NCI-H2196 treated with DMSO at 0.1 percent for 48 hours (cell line): ENCODE results near the gene LHFPL4.
"Not testable (repeated sequence)": the region's sequence is repeated elsewhere in the genome, so short reads cannot be mapped to it uniquely, and the experiment has no call there.

Experiments used
- DNase-seq: peaks from one replicate; lab custom pipeline; 2025; ENCODE audit not compliant: unreplicated experiment; lab: John Stamatoyannopoulos, UW

The LHFPL4 gene

GRCh38 chr3:9553021-9553947 lies at the start of gene LHFPL4:
LHFPL4 (minus strand) TSS chr3:9553822; CDS start chr3:9552679, 1,143 bp downstream.
- no peak for DNase-seq

- DNase-seq: no peak
Measured at GRCh38 chr3:9602620-9603019, 49.0 kb upstream of the LHFPL4 start.

DNA sequence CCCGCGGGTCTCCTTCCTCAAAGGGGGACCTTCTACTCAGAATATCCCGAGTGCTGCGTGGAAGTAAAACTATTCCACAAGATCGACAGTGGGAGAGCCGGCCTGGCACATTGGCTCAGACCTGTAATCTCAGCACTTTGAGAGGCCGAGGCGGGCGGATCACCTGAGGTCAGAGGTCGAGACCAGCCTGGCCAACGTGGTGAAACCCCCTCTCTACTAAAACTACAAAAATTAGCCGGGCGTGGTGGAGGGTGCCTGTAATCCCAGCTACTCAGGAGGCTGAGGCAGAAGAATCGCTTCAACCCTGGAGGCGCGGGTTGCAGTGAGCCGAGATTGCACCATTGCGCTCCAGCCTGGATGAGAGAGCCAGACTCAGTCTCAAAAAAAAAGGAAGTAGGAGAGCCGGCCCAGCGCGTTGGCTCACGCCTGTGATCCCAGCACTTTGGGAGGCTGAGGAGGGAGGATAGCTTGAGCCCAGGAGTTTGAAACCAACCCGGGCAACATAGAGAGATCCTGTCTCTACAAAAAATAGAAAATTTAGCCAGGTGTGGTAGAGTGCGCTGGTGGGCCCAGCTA lies 47.5 kb upstream of the LHFPL4 start:
- not testable (repeated sequence) for DNase-seq

DNA sequence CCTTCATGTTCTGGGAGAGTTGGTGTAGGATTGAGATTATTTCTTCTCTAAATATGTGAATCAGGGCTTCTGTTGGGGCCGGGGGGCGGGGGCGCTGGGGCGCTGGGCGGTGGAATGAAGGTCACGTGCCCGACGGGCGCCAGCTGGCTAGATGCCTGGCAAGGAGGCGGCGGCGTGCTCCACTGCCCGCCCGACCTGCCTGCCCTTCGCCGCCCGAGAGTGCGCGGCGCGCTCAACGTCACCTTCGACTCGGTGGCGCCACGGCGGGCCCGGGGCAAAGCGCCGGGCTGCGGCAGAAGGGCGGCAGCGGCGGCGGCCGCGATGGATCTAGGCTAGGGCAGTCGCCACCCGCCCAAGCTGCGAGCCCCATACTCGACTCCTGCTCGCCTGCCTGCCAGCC lies 47.0 kb upstream of the LHFPL4 start:
- peak; percentile 13 for DNase-seq

DNA sequence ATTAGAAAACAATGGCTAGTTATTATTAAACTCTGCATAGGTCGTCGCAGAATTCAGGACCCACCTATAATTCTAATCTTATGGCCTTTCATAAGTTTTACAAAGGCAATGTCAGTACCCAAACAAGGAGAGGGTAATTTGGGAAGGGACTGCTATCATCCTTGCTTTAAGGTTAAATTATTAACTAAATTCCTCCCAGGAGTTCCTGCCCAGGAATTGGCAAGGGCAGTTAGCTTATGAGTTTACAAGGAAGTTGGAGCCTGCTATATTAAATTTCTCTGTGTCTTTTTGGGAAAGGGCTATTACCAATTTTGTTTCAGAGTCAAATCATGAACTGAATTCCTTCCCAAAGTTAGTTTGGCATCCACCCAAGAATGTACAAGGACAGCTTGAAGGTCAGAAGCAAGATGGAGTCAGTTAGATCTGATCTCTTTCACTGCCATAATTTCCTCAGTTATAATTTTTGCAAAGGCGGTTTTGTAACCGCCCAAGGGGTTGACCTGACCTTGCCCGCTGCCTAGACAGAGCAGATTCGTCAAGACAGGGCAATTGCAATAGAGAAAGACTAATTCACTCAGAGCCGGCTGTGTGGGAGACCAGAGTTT lies 45.3 kb upstream of the LHFPL4 start:
- no peak for DNase-seq

DNA sequence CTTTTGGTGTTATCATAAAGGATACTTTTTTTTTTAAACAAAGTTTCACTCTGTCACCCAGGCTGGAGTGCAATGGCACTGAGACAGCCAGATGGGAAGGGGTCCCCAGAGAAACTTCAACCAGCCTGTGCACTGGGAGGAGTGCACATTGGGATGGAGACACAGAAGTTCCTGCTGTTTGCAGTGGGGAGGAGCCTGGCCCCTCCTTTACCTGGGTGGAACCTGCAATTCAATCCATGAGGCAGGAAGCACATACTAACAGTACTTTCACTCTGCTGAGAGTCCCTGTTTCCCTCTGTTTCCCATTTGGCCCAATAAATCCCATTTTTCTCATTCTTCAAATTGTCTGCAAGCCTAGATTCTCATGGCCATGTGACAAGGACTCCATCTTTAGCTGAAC lies 42.3 kb upstream of the LHFPL4 start:
- DNase-seq: no peak

DNA sequence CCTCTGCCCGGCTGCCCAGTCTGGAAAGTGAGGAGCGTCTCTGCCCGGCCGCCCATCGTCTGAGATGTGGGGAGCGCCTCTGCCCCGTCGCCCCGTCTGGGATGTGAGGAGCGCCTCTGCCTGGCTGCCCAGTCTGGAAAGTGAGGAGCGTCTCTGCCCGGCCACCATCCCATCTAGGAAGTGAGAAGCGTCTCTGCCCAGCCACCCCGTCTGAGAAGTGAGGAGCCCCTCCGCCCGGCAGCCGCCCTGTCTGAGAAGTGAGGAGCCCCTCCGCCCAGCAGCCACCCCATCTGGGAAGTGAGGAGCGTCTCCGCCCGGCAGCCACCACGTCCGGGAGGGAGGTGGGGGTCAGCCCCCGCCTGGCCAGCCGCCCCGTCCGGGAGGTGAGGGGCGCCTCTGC lies 38.2 kb upstream of the LHFPL4 start:
- not testable (repeated sequence) for DNase-seq

GRCh38 chr3:9590282-9590791 lies 36.7 kb upstream of the LHFPL4 start:
- no peak for DNase-seq

DNA sequence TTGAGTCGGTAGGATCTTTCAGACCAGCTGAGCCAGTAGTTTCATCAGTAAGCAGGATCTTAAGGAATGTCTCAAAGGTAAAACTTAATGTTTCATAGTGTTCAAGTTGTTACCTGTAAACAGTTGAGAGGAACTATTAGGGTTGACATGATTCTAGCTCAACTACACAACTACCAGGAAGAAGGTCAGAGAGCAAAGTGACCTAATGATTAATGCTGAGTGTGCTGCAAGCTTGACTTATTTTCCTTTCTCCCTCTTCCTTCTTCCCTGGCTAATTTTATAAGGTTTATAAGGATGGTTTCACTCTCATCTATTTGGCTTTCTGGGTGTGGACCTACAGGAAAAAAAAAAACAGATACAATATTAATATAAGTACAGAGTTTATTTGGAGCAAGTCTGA lies 30.2 kb upstream of the LHFPL4 start:
- no peak for DNase-seq

DNA sequence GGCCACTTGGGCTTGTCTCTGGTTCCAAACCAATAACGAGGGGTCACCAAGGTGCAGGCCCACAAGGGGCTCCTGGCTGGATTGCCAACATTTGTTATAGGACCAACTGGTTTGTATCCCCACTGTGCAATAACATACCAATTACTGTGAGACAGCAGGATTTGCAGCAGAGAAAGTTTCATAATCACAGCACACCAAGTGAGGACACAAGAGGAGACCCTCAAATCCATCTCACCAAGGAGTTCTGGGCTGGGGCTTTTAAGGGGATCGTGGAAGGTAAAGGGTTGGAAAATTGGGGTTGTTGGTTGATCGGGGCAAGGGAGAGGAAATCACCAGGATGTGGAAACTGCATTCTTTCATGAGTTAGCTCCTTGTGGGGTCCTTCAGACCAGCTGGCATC lies 29.7 kb upstream of the LHFPL4 start:
- no peak for DNase-seq

- no peak for DNase-seq
Measured at GRCh38 chr3:9582332-9582731, 28.7 kb upstream of the LHFPL4 start.

GRCh38 chr3:9581742-9582141 lies 28.1 kb upstream of the LHFPL4 start:
- DNase-seq: no peak

DNA sequence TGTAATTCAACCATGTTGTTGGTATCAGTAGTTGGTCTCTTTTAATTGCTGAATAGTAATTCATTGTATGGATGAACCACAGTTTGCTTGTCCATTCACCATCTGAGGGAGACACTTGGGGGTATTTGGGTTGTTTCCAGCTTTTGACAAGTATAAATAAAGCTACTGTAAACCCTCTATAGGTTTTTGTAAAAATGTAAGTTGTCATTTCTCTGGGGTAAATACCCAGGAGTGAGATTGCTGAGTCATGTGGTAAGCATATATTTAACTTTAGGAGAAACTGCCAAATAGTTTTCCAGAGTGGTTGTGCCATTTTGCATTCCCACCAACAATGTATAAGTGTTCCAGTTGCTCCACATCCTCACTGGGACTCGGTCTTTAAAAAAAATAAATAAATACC lies 15.4 kb upstream of the LHFPL4 start:
- DNase-seq: no peak

DNA sequence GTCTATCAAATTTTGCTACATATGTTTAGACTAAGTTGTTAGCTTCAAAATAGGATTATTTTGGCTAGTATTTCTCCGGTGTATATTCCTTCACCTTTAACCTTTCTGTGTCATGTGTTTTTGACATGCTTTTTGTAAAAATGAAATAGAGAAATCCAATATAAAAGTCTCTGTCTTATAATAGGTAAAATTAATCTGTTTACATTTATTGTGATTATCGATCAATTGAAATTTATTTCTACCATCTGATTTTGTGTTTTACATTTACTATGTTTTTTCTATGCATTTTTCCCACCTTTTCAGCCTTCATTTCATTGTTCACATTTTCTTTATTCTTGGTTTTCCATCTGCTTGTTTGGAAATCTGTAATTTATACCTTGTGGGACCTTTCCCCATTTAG lies 11.7 kb upstream of the LHFPL4 start:
- no peak for DNase-seq

DNA sequence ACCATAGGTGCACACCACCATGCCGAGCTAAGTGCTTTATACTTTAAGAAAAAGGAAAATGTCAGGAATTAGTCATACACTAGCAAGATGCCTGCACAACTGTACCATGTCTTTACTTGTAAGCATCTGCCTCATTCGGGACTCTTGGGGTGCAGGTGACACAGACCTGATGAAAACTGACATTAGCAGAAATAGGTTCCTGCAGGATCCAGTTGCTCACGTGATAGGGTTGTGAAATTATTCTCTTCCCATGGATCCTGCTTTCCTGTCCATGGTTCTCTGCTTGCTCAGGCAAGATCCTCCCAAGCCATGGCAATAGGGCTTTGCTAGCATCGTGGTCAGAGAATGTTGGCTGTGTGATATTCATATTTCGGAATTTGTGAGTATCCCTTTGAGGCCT lies 10.2 kb upstream of the LHFPL4 start:
- no peak for DNase-seq

DNA sequence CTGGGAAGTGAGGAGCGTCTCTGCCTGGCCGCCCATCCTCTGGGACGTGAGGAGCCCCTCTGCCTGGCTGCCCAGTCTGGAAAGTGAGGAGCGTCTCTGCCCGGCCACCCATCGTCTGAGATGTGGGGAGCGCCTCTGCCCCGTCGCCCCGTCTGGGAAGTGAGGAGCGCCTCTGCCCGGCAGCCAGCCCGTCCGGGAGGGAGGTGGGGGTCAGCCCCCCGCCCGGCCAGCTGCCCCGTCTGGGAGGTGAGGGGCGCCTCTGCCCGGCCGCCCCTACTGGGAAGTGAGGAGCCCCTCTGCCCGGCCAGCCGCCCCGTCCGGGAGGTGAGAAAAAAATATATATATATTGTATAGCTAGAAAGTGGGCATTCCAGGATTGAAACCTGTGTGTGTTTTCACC lies 6.4 kb upstream of the LHFPL4 start:
- not testable (repeated sequence) for DNase-seq

GRCh38 chr3:9553948-9554513 lies 409 bp upstream of the LHFPL4 start:
- no peak for DNase-seq

DNA sequence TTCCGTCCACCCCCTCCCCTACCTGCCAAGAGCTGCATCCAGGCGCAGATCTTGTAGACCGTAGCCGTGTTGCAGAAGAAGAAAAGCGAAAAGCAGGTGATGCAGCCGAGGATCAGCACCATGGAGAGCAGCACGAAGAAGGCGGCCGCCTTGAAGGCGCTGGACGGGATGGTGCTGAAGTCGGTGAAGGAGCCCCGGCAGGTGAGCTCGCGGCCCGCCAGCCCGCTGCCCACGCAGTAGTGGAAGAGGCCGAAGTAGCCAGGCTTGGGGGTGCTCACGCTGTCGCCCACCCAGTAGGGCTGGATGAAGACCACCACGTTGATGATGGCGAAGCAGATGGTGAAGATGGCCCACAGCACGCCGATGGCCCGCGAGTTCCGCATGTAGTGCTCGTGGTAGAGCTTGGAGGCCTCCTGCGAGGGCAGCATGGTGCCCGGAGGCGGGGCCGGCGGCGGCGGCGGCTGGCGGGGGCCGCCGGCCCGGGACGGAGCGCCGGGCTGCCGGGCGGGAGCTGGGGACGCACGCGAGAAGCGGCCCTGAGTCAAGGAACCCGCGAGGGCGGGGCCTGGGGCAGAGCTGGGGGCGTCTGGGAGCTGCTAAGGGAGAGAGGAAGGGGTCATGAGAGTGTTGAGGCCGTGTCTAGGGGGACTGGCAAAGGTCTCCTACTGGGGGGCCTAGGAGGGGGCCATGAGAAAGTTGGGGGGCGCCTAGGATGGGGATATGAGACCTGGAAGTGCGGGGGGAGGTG lies 1.2 kb downstream of the LHFPL4 start:
- DNase-seq: no peak

DNA sequence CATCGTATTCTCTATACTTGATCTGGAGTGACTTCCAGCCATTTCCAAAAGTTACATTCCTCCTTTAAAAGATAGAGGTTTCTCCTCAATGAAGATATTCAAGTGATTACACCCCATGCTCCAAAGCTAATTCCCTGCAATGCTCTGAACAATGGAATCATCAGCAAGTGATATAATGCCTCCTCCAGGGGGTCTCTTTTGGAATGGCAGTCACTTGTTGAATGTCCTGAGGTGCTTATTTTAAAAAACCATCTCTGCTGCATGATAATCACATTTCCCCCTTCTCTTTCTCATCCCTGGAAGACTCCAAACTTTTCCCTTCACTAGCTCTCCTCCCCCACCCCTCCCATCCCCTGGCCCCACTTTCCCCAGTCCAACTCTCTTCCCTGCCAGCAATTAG lies 2.6 kb downstream of the LHFPL4 start:
- no peak for DNase-seq

DNA sequence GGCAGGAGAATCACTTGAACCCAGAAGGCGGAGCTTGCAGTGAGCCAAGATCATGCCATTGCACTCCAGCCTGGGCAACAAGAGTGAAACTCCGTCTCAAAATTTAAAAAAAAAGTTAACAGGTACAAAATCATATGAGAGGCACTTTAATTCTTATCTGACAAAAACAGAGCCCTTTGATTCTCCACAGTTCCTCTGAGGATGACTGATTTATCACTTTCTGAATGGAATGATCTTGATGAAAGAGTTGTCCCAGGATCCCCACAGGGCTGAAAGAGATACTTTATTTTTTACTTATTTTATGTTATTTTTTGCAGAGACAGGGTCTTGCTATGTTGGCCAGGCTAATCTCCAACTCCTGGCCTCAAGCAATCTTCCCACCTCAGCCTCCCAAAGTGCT lies 4.0 kb downstream of the LHFPL4 start:
- no peak for DNase-seq

- DNase-seq: no peak
Measured at GRCh38 chr3:9548991-9549390, 4.6 kb downstream of the LHFPL4 start.
